ENCODE results near the gene SDS.

Gene SDS

DNA sequence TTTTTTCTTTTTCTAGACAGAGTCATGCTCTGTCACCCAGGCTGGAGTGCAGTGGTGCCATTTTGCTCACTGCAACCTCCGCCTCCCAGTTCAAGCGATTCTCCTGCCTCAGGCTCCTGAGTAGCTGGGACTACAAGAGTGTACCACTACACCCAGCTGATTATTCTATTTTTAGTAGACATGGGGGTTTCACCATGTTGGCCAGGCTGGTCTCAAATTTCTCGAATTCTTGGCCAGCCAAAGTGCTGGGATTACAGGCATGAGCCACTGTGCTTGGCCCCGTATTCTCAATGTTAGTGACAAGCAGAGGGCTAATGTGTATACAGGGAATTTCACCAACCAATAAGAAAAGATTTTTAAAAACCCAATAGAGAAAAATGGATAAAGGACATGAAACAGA, 36.9 kb downstream of the SDS start:
- Histone ChIP-seq H3K4me3 (ENCODE audit: low read length) (no peak overlapping the region), H4K20me1 (ENCODE audit: insufficient read depth, low read length) (no peaks in the 10 kb centered on the region), H3K9me3 (replicated peaks; ENCODE audit: insufficient read depth, low read length) (no peaks in the 10 kb centered on the region), H3K36me3 (replicated peaks; ENCODE audit: insufficient read depth, low read length) (no peaks in the 10 kb centered on the region), H3K79me2 (ENCODE audit: low read length) (no peaks in the 10 kb centered on the region), H3K27me3 (replicated peaks; ENCODE audit: insufficient read depth, low read length) (no peaks in the 10 kb centered on the region), H3K4me1 (ENCODE audit: low read length) (no peaks in the 10 kb centered on the region), H3K9me2 (replicated peaks; ENCODE audit: insufficient read depth, low read length) (no peaks in the 10 kb centered on the region), H3F3A (ENCODE audit: insufficient read depth, low read length) (no peaks in the 10 kb centered on the region), H3K9ac (ENCODE audit: low read length) (no peak overlapping the region), H3K4me2 (ENCODE audit: low read depth, low read length) (no peak overlapping the region), H2AFZ (ENCODE audit: low read length) (no peak overlapping the region), H3K27ac (ENCODE audit: low read length) (no peak overlapping the region)
- DNase-seq = no peak
- TF ChIP-seq EZH2 (optimal IDR thresholded peaks at IDR 0.05; ENCODE audit: low read depth, low read length) = no peak
- TF ChIP-seq, protein P1, sequence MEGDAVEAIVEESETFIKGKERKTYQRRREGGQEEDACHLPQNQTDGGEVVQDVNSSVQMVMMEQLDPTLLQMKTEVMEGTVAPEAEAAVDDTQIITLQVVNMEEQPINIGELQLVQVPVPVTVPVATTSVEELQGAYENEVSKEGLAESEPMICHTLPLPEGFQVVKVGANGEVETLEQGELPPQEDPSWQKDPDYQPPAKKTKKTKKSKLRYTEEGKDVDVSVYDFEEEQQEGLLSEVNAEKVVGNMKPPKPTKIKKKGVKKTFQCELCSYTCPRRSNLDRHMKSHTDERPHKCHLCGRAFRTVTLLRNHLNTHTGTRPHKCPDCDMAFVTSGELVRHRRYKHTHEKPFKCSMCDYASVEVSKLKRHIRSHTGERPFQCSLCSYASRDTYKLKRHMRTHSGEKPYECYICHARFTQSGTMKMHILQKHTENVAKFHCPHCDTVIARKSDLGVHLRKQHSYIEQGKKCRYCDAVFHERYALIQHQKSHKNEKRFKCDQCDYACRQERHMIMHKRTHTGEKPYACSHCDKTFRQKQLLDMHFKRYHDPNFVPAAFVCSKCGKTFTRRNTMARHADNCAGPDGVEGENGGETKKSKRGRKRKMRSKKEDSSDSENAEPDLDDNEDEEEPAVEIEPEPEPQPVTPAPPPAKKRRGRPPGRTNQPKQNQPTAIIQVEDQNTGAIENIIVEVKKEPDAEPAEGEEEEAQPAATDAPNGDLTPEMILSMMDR (IDR thresholded peaks at IDR 0.05; ENCODE audit: low read length) = no peak

DNA sequence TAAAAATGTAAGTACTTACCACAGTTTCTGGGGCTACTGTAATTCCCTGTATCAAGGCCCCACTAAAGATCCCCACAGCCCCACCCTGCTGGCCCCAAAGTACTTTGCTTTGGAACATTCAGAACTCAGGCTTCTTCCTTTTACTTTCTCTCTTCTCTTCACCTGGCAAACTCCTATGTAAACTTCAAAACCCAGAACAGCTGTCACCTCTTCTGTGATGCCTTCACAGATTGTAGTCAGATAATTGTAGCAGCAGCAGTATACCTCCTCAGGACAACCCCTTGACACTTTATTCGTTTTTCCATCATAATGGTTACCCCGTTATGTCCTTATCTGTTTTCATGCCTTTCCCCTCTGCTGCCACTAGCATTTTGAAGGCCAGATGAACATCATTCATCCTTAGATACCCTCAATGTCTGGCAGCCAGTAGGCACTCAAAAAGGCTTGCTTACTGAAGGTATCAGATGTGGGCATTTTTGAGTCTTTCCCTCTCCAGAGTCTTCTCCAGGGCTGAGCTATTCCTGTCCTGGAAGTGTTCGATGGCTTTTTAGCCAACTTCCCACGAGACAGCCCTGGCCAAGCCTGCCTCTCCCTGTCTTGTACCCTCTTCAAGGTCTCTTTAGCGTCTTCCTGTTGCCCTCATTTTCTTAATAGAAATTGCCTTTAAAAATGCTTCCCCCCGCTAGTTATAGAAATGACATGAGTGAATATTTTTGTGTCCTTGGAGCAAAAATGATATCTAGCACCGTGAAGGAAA, 37.9 kb downstream of the SDS start:
- TF ChIP-seq EZH2 (optimal IDR thresholded peaks at IDR 0.05; ENCODE audit: low read depth, low read length) (no peak), EZH2phosphoT487 (IDR thresholded peaks at IDR 0.05; ENCODE audit: low read length) (no peak)
- TF ChIP-seq, protein P1 (IDR thresholded peaks at IDR 0.05; ENCODE audit: low read length) = no peak
- Histone ChIP-seq H3K4me3 (ENCODE audit: low read length) (no peak overlapping the region), H3K27me3 (replicated peaks; ENCODE audit: insufficient read depth, low read length) (no peaks in the 10 kb centered on the region), H4K20me1 (ENCODE audit: insufficient read depth, low read length) (no peaks in the 10 kb centered on the region), H3K9me2 (replicated peaks; ENCODE audit: insufficient read depth, low read length) (no peaks in the 10 kb centered on the region), H3K79me2 (ENCODE audit: low read length) (no peaks in the 10 kb centered on the region), H3K9me3 (replicated peaks; ENCODE audit: insufficient read depth, low read length) (no peaks in the 10 kb centered on the region), H3K4me2 (ENCODE audit: low read depth, low read length) (no peak overlapping the region), H3K27ac (ENCODE audit: low read length) (no peak overlapping the region), H3F3A (ENCODE audit: insufficient read depth, low read length) (no peaks in the 10 kb centered on the region), H3K4me1 (ENCODE audit: low read length) (no peaks in the 10 kb centered on the region), H3K36me3 (replicated peaks; ENCODE audit: insufficient read depth, low read length) (no peaks in the 10 kb centered on the region), H2AFZ (ENCODE audit: low read length) (no peak overlapping the region), H3K9ac (ENCODE audit: low read length) (no peak overlapping the region)
- no peak for DNase-seq

DNA sequence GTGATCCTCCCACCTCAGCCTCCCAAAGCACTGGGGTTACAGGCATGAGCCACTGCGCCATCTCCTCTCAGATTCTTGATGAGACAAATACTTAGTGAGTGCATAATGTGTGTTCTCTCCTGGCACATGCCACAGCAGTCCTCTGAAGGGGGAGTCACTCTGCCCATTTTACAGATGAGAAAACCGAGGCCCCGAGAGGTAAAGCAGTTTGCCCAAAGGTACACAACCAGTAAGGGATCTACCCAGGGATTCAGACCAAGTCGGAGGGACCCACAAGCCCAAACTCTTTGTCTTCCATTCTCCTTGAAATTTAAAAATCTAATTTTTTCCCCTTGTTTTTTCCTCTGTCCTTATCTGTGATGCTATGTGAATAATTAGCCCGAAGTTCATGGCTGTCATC, 39.0 kb downstream of the SDS start:
- H3K9me2 ChIP-seq (replicated peaks; ENCODE audit: insufficient read depth, low read length) = no peaks in the 10 kb centered on the region
- no peaks in the 10 kb centered on the region for H3K9me3 ChIP-seq (replicated peaks; ENCODE audit: insufficient read depth, low read length)
- H3K36me3 ChIP-seq (replicated peaks; ENCODE audit: insufficient read depth, low read length) = no peaks in the 10 kb centered on the region
- no peak for TF ChIP-seq EZH2 (optimal IDR thresholded peaks at IDR 0.05; ENCODE audit: low read depth, low read length)
- no peak for TF ChIP-seq EZH2phosphoT487 (IDR thresholded peaks at IDR 0.05; ENCODE audit: low read length)
- TF ChIP-seq, protein P1 (IDR thresholded peaks at IDR 0.05; ENCODE audit: low read length) = no peak
- no peak overlapping the region for H3K9ac ChIP-seq (ENCODE audit: low read length)
- no peaks in the 10 kb centered on the region for H3K4me1 ChIP-seq (ENCODE audit: low read length)
- no peak overlapping the region for H3K27ac ChIP-seq (ENCODE audit: low read length)
- H3K4me2 ChIP-seq (ENCODE audit: low read depth, low read length) = no peak overlapping the region
- DNase-seq = no peak
- H3K79me2 ChIP-seq (ENCODE audit: low read length) = no peaks in the 10 kb centered on the region
- H4K20me1 ChIP-seq (ENCODE audit: insufficient read depth, low read length) = no peaks in the 10 kb centered on the region
- H2AFZ ChIP-seq (ENCODE audit: low read length) = no peak overlapping the region
- H3K4me3 ChIP-seq (ENCODE audit: low read length) = no peak overlapping the region
- H3F3A ChIP-seq (ENCODE audit: insufficient read depth, low read length) = no peaks in the 10 kb centered on the region
- no peaks in the 10 kb centered on the region for H3K27me3 ChIP-seq (replicated peaks; ENCODE audit: insufficient read depth, low read length)

Measured in MM.1S (cell line).